SH-SY5Y (cell line): ENCODE results near the gene OR2T1.

Source experiments
- GATA2 ChIP-seq: IDR thresholded peaks from 2 replicates; pipeline ENCODE4 v1.6.1; 2011; ENCODE audit warnings: mild to moderate bottlenecking, low read depth, low read length
- GATA3 ChIP-seq: IDR thresholded peaks from 2 replicates; pipeline ENCODE4 v1.6.1; 2011; ENCODE audit warnings: low read depth, mild to moderate bottlenecking, low read length, moderate library complexity

DNA sequence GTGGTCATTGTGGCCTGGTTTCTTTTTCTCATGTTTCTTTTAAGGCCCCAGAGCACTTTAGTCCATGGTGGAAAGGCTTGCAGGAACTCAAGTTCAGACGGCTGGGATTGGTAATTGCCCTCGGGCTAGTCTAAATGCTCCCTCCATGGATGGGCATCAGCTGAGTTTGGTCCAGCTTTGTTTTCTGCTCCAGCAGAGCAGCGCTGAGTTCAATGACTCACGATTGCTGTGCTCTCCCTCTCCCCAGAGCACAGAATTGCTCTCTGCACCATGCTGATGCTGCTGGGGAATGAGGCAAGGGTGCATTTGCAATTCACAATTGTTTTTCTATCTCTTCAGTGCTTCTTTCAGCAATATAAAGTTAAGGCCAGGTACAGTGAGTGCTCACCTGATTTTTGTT, 29.1 kb upstream of the OR2T1 start:
- TF ChIP-seq GATA3: no peak
- no peak for TF ChIP-seq GATA2
